Kidney (tissue), 14 donors: ENCODE results near the gene NEURL1. TPM values are rescaled to one million over a fixed set of nuclear protein-coding genes. Genes with fewer than 3 reads are reported as not detected.

Source experiments
- DNase-seq, 5 donors: peaks; one replicate each; pipeline ENCODE4 v3.0.0-alpha.2; 2013 to 2020
- FAIRE-seq: peaks from 2 replicates; lab custom pipeline; 2012; peaks lifted over from hg19 to GRCh38; lab: Jason Lieb, UNC
- H3K27ac ChIP-seq, 2 donors: one replicate each; pipeline ENCODE4 v1.7.0; 2013; ENCODE audit warnings: low read depth in 2 of 2, low read length in 2 of 2, inconsistent platforms in 1 of 2
- H3K27me3 ChIP-seq: one replicate; pipeline ENCODE4 v1.7.1; 2013; ENCODE audit warnings: low read length, inconsistent platforms; ENCODE audit not compliant: control insufficient read depth, insufficient read depth
- H3K36me3 ChIP-seq, 3 donors: one replicate each; pipeline versions ENCODE4 v1.7.0 to v1.7.1; 2013; ENCODE audit warnings: low read length in 3 of 3, control low read depth in 1 of 3, inconsistent platforms in 1 of 3; ENCODE audit not compliant: insufficient read depth in 3 of 3, control insufficient read depth in 2 of 3
- H3K4me1 ChIP-seq, 3 donors: one replicate each; pipeline versions ENCODE4 v1.7.0 to v1.7.1; 2013; ENCODE audit warnings: low read length in 3 of 3, inconsistent platforms in 1 of 3, low read depth in 1 of 3; ENCODE audit not compliant: control insufficient read depth in 2 of 3, insufficient read depth in 2 of 3
- H3K4me3 ChIP-seq, 3 donors: one replicate each; pipeline versions ENCODE4 v1.7.0 to v1.8.1; 2013; ENCODE audit warnings: low read length in 3 of 3, control low read depth in 1 of 3, inconsistent platforms in 1 of 3
- H3K9ac ChIP-seq, 3 donors: one replicate each; pipeline versions ENCODE4 v1.7.0 to v1.7.1; 2013; ENCODE audit warnings: low read length in 3 of 3, control low read depth in 1 of 3, inconsistent platforms in 1 of 3
- H3K9me3 ChIP-seq, 3 donors: one replicate each; pipeline versions ENCODE4 v1.7.0 to v1.7.1; 2013; ENCODE audit warnings: low read length in 3 of 3, control low read depth in 1 of 3, inconsistent platforms in 1 of 3; ENCODE audit not compliant: control insufficient read depth in 2 of 3, insufficient read depth in 1 of 3
- CTCF ChIP-seq: IDR thresholded peaks from 3 replicates; pipeline ENCODE4 v1.5.1; 2012; ENCODE audit warnings: mild to moderate bottlenecking, moderate library complexity, borderline replicate concordance; ENCODE audit not compliant: insufficient read depth; ENCODE audit errors: extremely low read depth
- intact Hi-C: fragments of 100-400 bp; cut with DNase I; formaldehyde crosslinking; loops from one replicate; pipeline ENCODE4 v1.11.1; 2022
- polyA plus RNA-seq: library from polyadenylated mRNA; stranded (reverse); fragments of 350-450 nt; fragmentation: Illumina TruSeq; extraction: RNeasy Lipid Tissue Mini Kit (QIAGEN cat#74804); gene quantifications from one replicate; pipeline ENCODE4 v1.2.3, GENCODE V29; 2014; ENCODE audit warnings: low read depth, low replicate concordance; ENCODE audit not compliant: insufficient read depth
- total RNA-seq: library from RNA; stranded (reverse); fragmentation: NEBNext Ultra II Directional; extraction: Animal tissue kit (Norgen Biotek cat#: 25700); gene quantifications from one replicate; pipeline ENCODE4 v1.2.1, GENCODE V29; 2021
- donor health status: control.
- donor health status: control.
- donor health status: control.
- donor health status: control.
- donor health status: control.
- donor health status: DM: yes; HTN: yes; CAD: no.
- donor health status: Normal renal cell carcinoma (clear cell type).

The NEURL1 gene
- total and polyA plus RNA-seq, 2 donors from 2014 or later, result 1.2 TPM

GRCh38 chr10:103545771-103546281 lies 52.3 kb downstream of the NEURL1 start:
- TF ChIP-seq CTCF, result no peak
- H3K36me3 ChIP-seq, result no peaks in the 10 kb centered on the region
- H3K4me1 ChIP-seq, result peaks cover 0 to 6% (median 6%) of the 10 kb centered on the region in 3 donors
- FAIRE-seq (no peak), DNase-seq (no peak)
- intact Hi-C loops, result no loop called here
- H3K27me3 ChIP-seq, result no peaks in the 10 kb centered on the region
- H3K9me3 ChIP-seq, result no peaks in the 10 kb centered on the region
- no peak overlapping the region for H3K4me3 ChIP-seq
- H3K27ac ChIP-seq, result no peak overlapping the region
- no peak overlapping the region for H3K9ac ChIP-seq

- H3K9me3 ChIP-seq, result no peaks in the 10 kb centered on the region
- no peak for DNase-seq
- no peak for TF ChIP-seq CTCF
- H3K27me3 ChIP-seq, result no peaks in the 10 kb centered on the region
- no peak overlapping the region for H3K4me3 ChIP-seq
- intact Hi-C loops, result no loop called here
- H3K27ac ChIP-seq, result no peak overlapping the region
- H3K4me1 ChIP-seq, result peaks cover 0 to 6% (median 6%) of the 10 kb centered on the region in 3 donors
- no peak for FAIRE-seq
- no peak overlapping the region for H3K9ac ChIP-seq
- no peaks in the 10 kb centered on the region for H3K36me3 ChIP-seq
Measured at GRCh38 chr10:103546401-103546800, 52.9 kb downstream of the NEURL1 start.

DNA sequence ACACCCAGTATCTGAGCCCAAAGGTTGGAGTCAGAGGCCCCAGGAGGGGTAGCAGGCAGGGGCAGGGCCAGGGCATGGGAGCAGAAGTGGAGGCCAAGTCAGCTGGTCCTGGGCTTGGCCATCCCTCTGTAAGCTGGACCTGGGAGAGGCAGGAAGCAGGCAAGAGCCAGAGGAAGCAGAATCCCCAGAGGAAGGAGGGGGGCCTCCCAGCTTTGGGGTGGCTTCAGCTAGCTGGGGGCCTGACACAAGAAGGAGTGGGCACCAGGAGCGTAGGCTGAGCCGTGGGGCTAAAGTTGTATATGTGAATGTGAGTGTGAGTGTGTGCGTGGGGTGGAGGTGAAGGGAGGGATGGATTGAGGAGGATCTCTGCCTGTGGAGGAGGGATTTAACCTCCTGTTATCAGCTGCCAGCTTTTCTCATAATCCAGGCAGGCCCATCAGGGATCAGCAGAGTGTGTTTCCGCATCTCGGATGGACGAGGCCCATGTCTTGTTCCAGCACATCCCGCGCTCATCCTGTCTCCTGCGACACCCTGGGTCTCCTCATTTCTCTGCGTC lies 54.0 kb downstream of the NEURL1 start:
- H3K27me3 ChIP-seq, result no peaks in the 10 kb centered on the region
- TF ChIP-seq CTCF, result no peak
- H3K4me1 ChIP-seq, result peaks cover 0 to 6% (median 5%) of the 10 kb centered on the region in 3 donors
- H3K36me3 ChIP-seq, result no peaks in the 10 kb centered on the region
- H3K9ac ChIP-seq, result no peak overlapping the region
- intact Hi-C loops, result no loop called here
- no peak for FAIRE-seq
- H3K9me3 ChIP-seq, result no peaks in the 10 kb centered on the region
- no peak overlapping the region for H3K27ac ChIP-seq
- no peak for DNase-seq
- H3K4me3 ChIP-seq, result no peak overlapping the region
